ENCODE results near the gene LAMC2.

LAMC2 gene

DNA sequence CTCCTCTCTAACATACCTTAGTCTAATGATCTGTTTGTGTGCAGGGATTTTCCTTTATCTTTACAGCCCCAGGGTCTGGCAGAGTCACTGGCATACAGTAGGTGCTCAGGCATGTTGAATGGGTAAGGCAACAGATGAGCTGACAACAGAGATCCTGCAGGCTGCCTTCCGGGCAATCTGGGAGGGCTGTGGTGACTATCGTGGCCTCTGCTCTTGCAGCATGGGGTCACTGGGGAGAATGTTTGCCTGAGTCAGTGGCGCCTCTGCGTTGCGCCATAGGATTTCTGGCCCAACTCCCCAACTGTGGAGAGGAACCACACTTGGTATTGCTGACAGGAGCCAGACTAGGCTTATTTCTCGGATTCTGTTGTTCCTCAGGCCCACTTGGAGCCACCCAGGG lies 93.8 kb downstream of the LAMC2 start:
- no peaks in the 10 kb centered on the region for H3K27me3 ChIP-seq (ENCODE audit: insufficient read depth, low read length)
- 90% methylated on average over 6 of the region's 6 CpGs for WGBS
- H3K36me3 ChIP-seq (ENCODE audit: insufficient read depth, low read length) = no peaks in the 10 kb centered on the region
- no peak overlapping the region for H3K4me3 ChIP-seq (ENCODE audit: low read length)
- no peak overlapping the region for H3K9ac ChIP-seq (ENCODE audit: low read depth, low read length)
- peaks cover 35% of the 10 kb centered on the region for H3K4me1 ChIP-seq (ENCODE audit: insufficient read depth, low read length)
- H3K27ac ChIP-seq (ENCODE audit: low read depth, low read length) = no peak overlapping the region
- no peaks in the 10 kb centered on the region for H3K9me3 ChIP-seq (ENCODE audit: insufficient read depth, low read depth, low read length)

DNA sequence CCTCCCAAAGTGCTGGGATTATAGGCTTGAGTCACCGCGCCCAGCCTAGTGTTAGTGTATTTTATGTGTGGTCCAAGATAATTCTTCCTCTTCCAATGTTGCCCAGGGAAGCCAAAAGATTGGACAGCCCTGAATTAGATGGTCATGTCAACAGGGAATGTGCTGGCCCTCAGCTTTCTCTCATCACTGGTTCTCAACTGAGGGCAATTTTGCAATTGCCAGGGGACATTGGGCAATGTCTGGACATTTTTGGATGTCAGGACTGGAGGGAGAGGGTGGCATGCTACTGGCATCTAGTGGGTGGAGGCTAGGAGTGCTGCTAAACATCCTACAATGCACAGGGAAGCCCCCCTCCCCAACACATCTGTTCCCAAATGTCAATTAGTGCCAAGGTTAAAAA lies 95.0 kb downstream of the LAMC2 start:
- Histone ChIP-seq H3K27ac (ENCODE audit: low read depth, low read length) (no peak overlapping the region), H3K4me3 (ENCODE audit: low read length) (no peak overlapping the region), H3K9me3 (ENCODE audit: insufficient read depth, low read depth, low read length) (no peaks in the 10 kb centered on the region), H3K27me3 (ENCODE audit: insufficient read depth, low read length) (no peaks in the 10 kb centered on the region), H3K9ac (ENCODE audit: low read depth, low read length) (no peak overlapping the region), H3K4me1 (ENCODE audit: insufficient read depth, low read length) (peaks cover 35% of the 10 kb centered on the region), H3K36me3 (ENCODE audit: insufficient read depth, low read length) (no peaks in the 10 kb centered on the region)
- 93% methylated on average over 2 of the region's 2 CpGs for WGBS

DNA sequence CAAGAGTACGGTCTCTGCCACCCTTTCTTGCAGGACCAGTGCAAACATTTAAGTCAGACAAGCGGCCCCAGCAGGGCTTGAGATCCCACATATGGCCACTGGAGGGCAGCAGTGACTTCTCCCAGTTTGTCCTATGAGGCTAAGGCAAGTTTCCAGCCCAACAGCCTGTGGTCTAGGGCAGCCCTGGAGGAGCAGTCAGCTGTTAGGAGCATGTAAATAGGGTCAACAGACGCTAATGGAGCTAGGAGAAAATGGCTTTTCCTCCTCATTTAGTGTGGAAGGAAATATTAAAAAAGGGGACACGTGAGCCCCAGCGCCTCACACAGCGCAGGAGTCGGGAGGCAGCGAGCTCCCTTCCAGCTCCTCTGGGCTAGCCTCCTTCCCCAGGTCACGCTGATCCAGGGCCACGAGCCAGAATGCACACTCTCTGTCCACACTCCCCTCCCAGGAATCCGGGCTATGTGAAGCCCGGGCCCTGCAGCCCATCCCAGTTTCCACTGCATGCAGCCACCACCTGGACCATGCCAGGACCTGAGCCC lies 95.6 kb downstream of the LAMC2 start:
- Histone ChIP-seq H3K27ac (ENCODE audit: low read depth, low read length) (no peak overlapping the region), H3K4me1 (ENCODE audit: insufficient read depth, low read length) (peaks cover 31% of the 10 kb centered on the region)
- 58% methylated on average over 11 of the region's 12 CpGs for WGBS

DNA sequence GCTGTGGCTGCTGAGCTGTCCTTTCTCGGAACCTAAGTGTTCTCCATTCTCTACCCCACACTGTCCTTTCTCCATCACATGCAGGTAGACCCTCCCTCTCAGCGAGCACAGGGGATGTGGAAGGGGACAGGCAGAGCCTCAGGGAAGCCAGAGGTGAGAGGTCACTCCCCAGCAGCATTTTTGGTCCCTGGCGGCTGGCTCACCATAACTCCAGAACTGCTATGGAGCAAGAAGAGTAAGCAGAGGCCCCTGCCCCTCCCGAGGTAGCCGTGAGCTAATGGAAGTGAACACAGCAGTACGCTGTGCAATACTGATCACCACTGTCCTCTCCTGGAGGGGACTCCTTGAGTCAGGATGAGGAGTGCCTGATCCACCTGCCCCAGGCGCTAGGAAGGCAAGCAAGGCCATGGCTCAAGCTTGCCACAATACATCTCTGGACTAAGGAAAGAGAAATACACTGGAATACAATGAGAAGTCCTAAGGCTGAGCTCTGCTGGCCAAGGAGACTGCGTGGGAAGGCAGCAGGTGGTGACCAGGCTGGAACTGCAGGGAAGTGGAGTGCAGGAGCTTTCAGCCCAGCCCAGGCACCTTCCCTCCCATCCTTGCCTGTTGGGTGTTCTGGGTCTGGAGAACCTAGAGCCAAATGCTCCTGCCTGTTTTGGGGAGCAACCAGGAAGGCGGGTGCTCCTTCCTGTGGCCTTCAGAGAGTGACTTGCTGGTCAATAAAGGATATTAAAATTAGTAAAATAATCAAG lies 96.2 kb downstream of the LAMC2 start:
- H3K4me1 ChIP-seq (ENCODE audit: insufficient read depth, low read length) = peaks cover 31% of the 10 kb centered on the region
- no peak overlapping the region for H3K9ac ChIP-seq (ENCODE audit: low read depth, low read length)
- H3K27me3 ChIP-seq (ENCODE audit: insufficient read depth, low read length) = no peaks in the 10 kb centered on the region
- H3K27ac ChIP-seq (ENCODE audit: low read depth, low read length) = no peak overlapping the region
- no peak overlapping the region for H3K4me3 ChIP-seq (ENCODE audit: low read length)
- no peaks in the 10 kb centered on the region for H3K9me3 ChIP-seq (ENCODE audit: insufficient read depth, low read depth, low read length)
- 89% methylated on average over 9 of the region's 9 CpGs for whole genome bisulfite sequencing
- H3K36me3 ChIP-seq (ENCODE audit: insufficient read depth, low read length) = no peaks in the 10 kb centered on the region

More for the DNA sequence above, 95.6 kb downstream of the LAMC2 start:
- no peaks in the 10 kb centered on the region for H3K27me3 ChIP-seq (ENCODE audit: insufficient read depth, low read length)
- H3K36me3 ChIP-seq (ENCODE audit: insufficient read depth, low read length) = no peaks in the 10 kb centered on the region
- H3K9me3 ChIP-seq (ENCODE audit: insufficient read depth, low read depth, low read length) = no peaks in the 10 kb centered on the region
- no peak overlapping the region for H3K4me3 ChIP-seq (ENCODE audit: low read length)
- no peak overlapping the region for H3K9ac ChIP-seq (ENCODE audit: low read depth, low read length)

DNA sequence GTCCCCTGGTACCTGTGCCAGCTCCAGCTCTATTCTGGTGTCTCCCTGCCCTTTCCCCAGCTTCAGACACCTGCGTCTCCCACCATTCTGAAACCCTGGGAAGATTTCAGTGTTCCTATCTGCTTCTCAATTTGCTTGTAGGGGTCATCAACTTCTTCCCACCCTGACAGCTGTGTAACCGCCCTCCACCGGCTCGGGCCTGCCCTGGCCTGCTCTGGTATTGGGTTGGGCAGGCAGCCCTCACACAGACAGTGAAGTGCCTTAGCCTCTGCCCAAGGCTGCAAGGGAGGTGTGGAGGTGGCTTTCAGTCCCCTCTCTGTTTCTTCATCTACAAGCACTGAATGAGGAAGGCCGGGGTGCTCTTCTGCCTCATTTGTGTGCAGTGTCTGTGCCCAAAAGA lies 97.2 kb downstream of the LAMC2 start:
- no peaks in the 10 kb centered on the region for H3K9me3 ChIP-seq (ENCODE audit: insufficient read depth, low read depth, low read length)
- no peaks in the 10 kb centered on the region for H3K27me3 ChIP-seq (ENCODE audit: insufficient read depth, low read length)
- no peak overlapping the region for H3K9ac ChIP-seq (ENCODE audit: low read depth, low read length)
- WGBS = 94% methylated on average over 5 of the region's 5 CpGs
- H3K4me3 ChIP-seq (ENCODE audit: low read length) = no peak overlapping the region
- no peak overlapping the region for H3K27ac ChIP-seq (ENCODE audit: low read depth, low read length)
- peaks cover 25% of the 10 kb centered on the region for H3K4me1 ChIP-seq (ENCODE audit: insufficient read depth, low read length)
- no peaks in the 10 kb centered on the region for H3K36me3 ChIP-seq (ENCODE audit: insufficient read depth, low read length)

- 94% methylated on average over 5 of the region's 5 CpGs for WGBS
- H3K27ac ChIP-seq (ENCODE audit: low read depth, low read length) = no peak overlapping the region
- no peak overlapping the region for H3K9ac ChIP-seq (ENCODE audit: low read depth, low read length)
- no peaks in the 10 kb centered on the region for H3K27me3 ChIP-seq (ENCODE audit: insufficient read depth, low read length)
- H3K36me3 ChIP-seq (ENCODE audit: insufficient read depth, low read length) = no peaks in the 10 kb centered on the region
- peaks cover 17% of the 10 kb centered on the region for H3K4me1 ChIP-seq (ENCODE audit: insufficient read depth, low read length)
- H3K4me3 ChIP-seq (ENCODE audit: low read length) = no peak overlapping the region
- H3K9me3 ChIP-seq (ENCODE audit: insufficient read depth, low read depth, low read length) = no peaks in the 10 kb centered on the region
These were observed 98.0 kb downstream of the LAMC2 start for GRCh38 chr1:183284086-183284485.

- 91% methylated on average over 1 of the region's 1 CpG for WGBS
- Histone ChIP-seq H3K27me3 (ENCODE audit: insufficient read depth, low read length) (no peaks in the 10 kb centered on the region), H3K4me3 (ENCODE audit: low read length) (no peak overlapping the region), H3K27ac (ENCODE audit: low read depth, low read length) (no peak overlapping the region), H3K9ac (ENCODE audit: low read depth, low read length) (no peak overlapping the region), H3K4me1 (ENCODE audit: insufficient read depth, low read length) (peaks cover 9% of the 10 kb centered on the region), H3K36me3 (ENCODE audit: insufficient read depth, low read length) (no peaks in the 10 kb centered on the region), H3K9me3 (ENCODE audit: insufficient read depth, low read depth, low read length) (no peaks in the 10 kb centered on the region)
These were observed 99.2 kb downstream of the LAMC2 start for GRCh38 chr1:183285256-183285655.

DNA sequence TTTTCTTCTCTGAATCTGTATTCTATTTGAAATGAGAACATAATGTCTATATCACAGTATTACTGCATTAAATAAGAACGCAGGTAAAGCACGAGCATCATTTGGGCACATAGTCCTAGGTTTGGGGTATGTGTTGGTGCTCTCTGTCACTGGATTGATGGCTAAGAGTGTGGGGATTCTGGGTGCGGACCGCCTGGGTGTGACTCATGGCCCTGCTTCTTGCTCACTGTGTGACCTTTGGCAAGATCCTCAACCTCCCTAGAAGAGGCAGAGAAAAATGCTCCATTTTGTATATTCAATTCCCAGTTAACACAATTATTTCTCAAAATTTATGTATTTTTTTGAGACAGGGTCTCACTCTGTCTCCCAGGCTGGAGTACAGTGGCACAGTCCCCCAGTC lies 99.7 kb downstream of the LAMC2 start:
- Histone ChIP-seq H3K4me3 (ENCODE audit: low read length) (no peak overlapping the region), H3K4me1 (ENCODE audit: insufficient read depth, low read length) (peaks cover 9% of the 10 kb centered on the region), H3K9ac (ENCODE audit: low read depth, low read length) (no peak overlapping the region), H3K36me3 (ENCODE audit: insufficient read depth, low read length) (no peaks in the 10 kb centered on the region), H3K27me3 (ENCODE audit: insufficient read depth, low read length) (no peaks in the 10 kb centered on the region), H3K9me3 (ENCODE audit: insufficient read depth, low read depth, low read length) (no peaks in the 10 kb centered on the region), H3K27ac (ENCODE audit: low read depth, low read length) (no peak overlapping the region)
- WGBS = 76% methylated on average over 4 of the region's 4 CpGs

DNA sequence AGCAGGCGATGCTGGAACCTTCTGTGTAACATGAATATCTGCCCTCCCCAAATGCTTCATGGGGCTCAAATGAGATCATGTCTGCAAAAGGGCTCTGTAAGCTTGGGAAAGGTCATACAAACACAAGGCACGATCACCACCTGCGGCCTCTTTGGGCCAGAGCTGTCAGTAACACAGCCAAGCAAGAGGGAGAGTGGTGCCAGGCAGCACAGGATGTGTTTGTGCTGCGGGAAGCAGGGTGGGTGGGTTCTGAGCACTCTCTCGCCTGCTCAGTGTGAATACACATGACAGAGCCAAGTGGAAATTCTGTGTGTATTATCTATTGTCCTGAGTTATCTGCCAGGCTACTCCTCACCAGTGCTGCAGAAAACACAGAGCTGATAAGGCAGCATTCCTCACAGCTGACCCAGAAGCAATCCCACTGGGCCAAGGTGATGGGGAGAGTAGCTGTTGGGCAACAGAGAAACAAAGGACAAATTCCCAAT lies 101.2 kb downstream of the LAMC2 start:
- peaks cover 13% of the 10 kb centered on the region for H3K4me1 ChIP-seq (ENCODE audit: insufficient read depth, low read length)
- 89% methylated on average over 5 of the region's 5 CpGs for WGBS
- no peaks in the 10 kb centered on the region for H3K36me3 ChIP-seq (ENCODE audit: insufficient read depth, low read length)
- no peak overlapping the region for H3K9ac ChIP-seq (ENCODE audit: low read depth, low read length)
- H3K27me3 ChIP-seq (ENCODE audit: insufficient read depth, low read length) = no peaks in the 10 kb centered on the region
- H3K4me3 ChIP-seq (ENCODE audit: low read length) = no peak overlapping the region
- no peak overlapping the region for H3K27ac ChIP-seq (ENCODE audit: low read depth, low read length)
- H3K9me3 ChIP-seq (ENCODE audit: insufficient read depth, low read depth, low read length) = no peaks in the 10 kb centered on the region

GRCh38 chr1:183288583-183288982 lies 102.5 kb downstream of the LAMC2 start:
- 90% methylated on average over 2 of the region's 2 CpGs for WGBS
- Histone ChIP-seq H3K36me3 (ENCODE audit: insufficient read depth, low read length) (no peaks in the 10 kb centered on the region), H3K4me3 (ENCODE audit: low read length) (no peak overlapping the region), H3K9me3 (ENCODE audit: insufficient read depth, low read depth, low read length) (no peaks in the 10 kb centered on the region), H3K27me3 (ENCODE audit: insufficient read depth, low read length) (no peaks in the 10 kb centered on the region), H3K4me1 (ENCODE audit: insufficient read depth, low read length) (peaks cover 24% of the 10 kb centered on the region), H3K9ac (ENCODE audit: low read depth, low read length) (no peak overlapping the region), H3K27ac (ENCODE audit: low read depth, low read length) (no peak overlapping the region)

DNA sequence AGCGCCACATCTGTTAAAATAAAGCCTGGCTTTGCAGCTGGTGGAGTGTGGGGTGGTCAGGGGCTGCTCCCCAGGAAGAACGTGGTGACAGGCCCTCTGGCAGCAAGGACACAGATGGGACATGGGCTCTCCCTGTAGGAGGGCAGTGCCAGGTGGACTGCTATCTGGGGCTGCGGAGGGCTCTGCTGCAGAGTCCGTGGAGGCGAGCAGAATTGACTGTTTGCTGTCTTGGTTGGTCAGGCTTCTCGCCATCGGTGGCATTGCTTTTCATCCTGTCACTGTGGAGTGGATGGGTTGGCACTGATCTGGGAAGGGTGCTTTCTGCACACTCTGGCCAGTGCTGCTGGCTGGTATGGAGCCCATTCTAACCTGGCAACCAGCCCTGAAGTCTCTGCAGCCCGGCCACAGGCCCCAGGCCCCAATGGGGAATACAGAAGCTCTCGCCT lies 103.0 kb downstream of the LAMC2 start:
- Histone ChIP-seq H3K27me3 (ENCODE audit: insufficient read depth, low read length) (no peaks in the 10 kb centered on the region), H3K4me3 (ENCODE audit: low read length) (no peak overlapping the region), H3K9ac (ENCODE audit: low read depth, low read length) (no peak overlapping the region), H3K27ac (ENCODE audit: low read depth, low read length) (no peak overlapping the region), H3K36me3 (ENCODE audit: insufficient read depth, low read length) (no peaks in the 10 kb centered on the region), H3K9me3 (ENCODE audit: insufficient read depth, low read depth, low read length) (no peaks in the 10 kb centered on the region), H3K4me1 (ENCODE audit: insufficient read depth, low read length) (peaks cover 29% of the 10 kb centered on the region)
- WGBS = 95% methylated on average over 9 of the region's 9 CpGs

Data from HUES64 (cell line).